Fibroblast of mammary gland (primary cell): ENCODE measurements around the gene AAR2.

Source experiments
- DNase-seq: peaks from one replicate; pipeline ENCODE4 v3.0.0-alpha.2; 2010; ENCODE audit warnings: low read depth
- H3K4me3 ChIP-seq: 2 replicates; pipeline ENCODE4 v1.5.1; 2011; ENCODE audit warnings: low read depth, mild to moderate bottlenecking, low read length, moderate library complexity; ENCODE audit not compliant: control insufficient read depth
- CTCF ChIP-seq: conservative IDR thresholded peaks from 2 replicates; pipeline ENCODE4 v1.5.1; 2011; ENCODE audit warnings: low read depth, low read length, inconsistent platforms; ENCODE audit not compliant: control insufficient read depth, insufficient read depth

AAR2 gene

GRCh38 chr20:36275011-36275410, 38.7 kb downstream of the AAR2 start:
- TF ChIP-seq CTCF = no peak
- no peak for DNase-seq
- H3K4me3 ChIP-seq = no peak overlapping the region

- no peak overlapping the region for H3K4me3 ChIP-seq
- no peak for DNase-seq
- no peak for TF ChIP-seq CTCF
Observed at GRCh38 chr20:36275441-36276189, 39.3 kb downstream of the AAR2 start.

GRCh38 chr20:36277546-36277945, 41.3 kb downstream of the AAR2 start:
- no peak for TF ChIP-seq CTCF

GRCh38 chr20:36279362-36279761, 43.1 kb downstream of the AAR2 start:
- no peak for TF ChIP-seq CTCF
- DNase-seq = no peak
- no peak overlapping the region for H3K4me3 ChIP-seq

More at GRCh38 chr20:36277546-36277945, 41.3 kb downstream of the AAR2 start:
- H3K4me3 ChIP-seq = no peak overlapping the region
- no peak for DNase-seq

GRCh38 chr20:36279776-36280175, 43.5 kb downstream of the AAR2 start:
- no peak for TF ChIP-seq CTCF
- no peak overlapping the region for H3K4me3 ChIP-seq
- no peak for DNase-seq

GRCh38 chr20:36281785-36282380, 45.6 kb downstream of the AAR2 start:
- no peak for TF ChIP-seq CTCF

GRCh38 chr20:36284751-36285150, 48.5 kb downstream of the AAR2 start:
- TF ChIP-seq CTCF = no peak
- no peak for DNase-seq
- H3K4me3 ChIP-seq = no peak overlapping the region

More at GRCh38 chr20:36281785-36282380, 45.6 kb downstream of the AAR2 start:
- no peak for DNase-seq
- no peak overlapping the region for H3K4me3 ChIP-seq
